RPMI8226 (cell line): ENCODE results near the gene OTUD7B.
"Not testable (repeated sequence)": the region's sequence is repeated elsewhere in the genome, so short reads cannot be mapped to it uniquely, and the experiment has no call there.

Experiments used
- DNase-seq: peaks from one replicate; pipeline ENCODE4 v3.0.0-alpha.2; 2015

Gene OTUD7B

GRCh38 chr1:150001415-150001814 lies 9.1 kb downstream of the OTUD7B start:
- DNase-seq, result no peak

GRCh38 chr1:149997585-149998262 lies 12.8 kb downstream of the OTUD7B start:
- DNase-seq, result peak; percentile 87

- no peak for DNase-seq
Measured at GRCh38 chr1:149995927-149996326, 14.6 kb downstream of the OTUD7B start.

- no peak for DNase-seq
Measured at GRCh38 chr1:149993764-149994163, 16.8 kb downstream of the OTUD7B start.

GRCh38 chr1:149993181-149993580 lies 17.3 kb downstream of the OTUD7B start:
- no peak for DNase-seq

- DNase-seq, result no peak
Measured at GRCh38 chr1:149987297-149987595, 23.3 kb downstream of the OTUD7B start.

- DNase-seq, result no peak
Measured at GRCh38 chr1:149986486-149987296, 23.8 kb downstream of the OTUD7B start.

- no peak for DNase-seq
Measured at GRCh38 chr1:149979972-149980540, 30.5 kb downstream of the OTUD7B start.

GRCh38 chr1:149979245-149979971 lies 31.1 kb downstream of the OTUD7B start:
- DNase-seq, result no peak

GRCh38 chr1:149978547-149979023 lies 31.9 kb downstream of the OTUD7B start:
- DNase-seq, result peak; percentile 72

GRCh38 chr1:149977345-149977744 lies 33.2 kb downstream of the OTUD7B start:
- DNase-seq, result no peak

- DNase-seq, result no peak
Measured at GRCh38 chr1:149972547-149972946, 38.0 kb downstream of the OTUD7B start.

- no peak for DNase-seq
Measured at GRCh38 chr1:149967646-149968045, 42.9 kb downstream of the OTUD7B start.

- DNase-seq, result no peak
Measured at GRCh38 chr1:149967041-149967440, 43.5 kb downstream of the OTUD7B start.

- no peak for DNase-seq
Measured at GRCh38 chr1:149966405-149966804, 44.1 kb downstream of the OTUD7B start.

- no peak for DNase-seq
Measured at GRCh38 chr1:149965440-149965839, 45.1 kb downstream of the OTUD7B start.

- no peak for DNase-seq
Measured at GRCh38 chr1:149963358-149963757, 47.2 kb downstream of the OTUD7B start.

- no peak for DNase-seq
Measured at GRCh38 chr1:149962736-149963135, 47.8 kb downstream of the OTUD7B start.

GRCh38 chr1:149962039-149962647 lies 48.4 kb downstream of the OTUD7B start:
- peak; percentile 74 for DNase-seq

GRCh38 chr1:149957548-149957947 lies 53.0 kb downstream of the OTUD7B start:
- not testable (repeated sequence) for DNase-seq

- no peak for DNase-seq
Measured at GRCh38 chr1:149949911-149950310, 60.6 kb downstream of the OTUD7B start.

- no peak for DNase-seq
Measured at GRCh38 chr1:149945206-149945605, 65.3 kb downstream of the OTUD7B start.

- DNase-seq, result no peak
Measured at GRCh38 chr1:149942885-149943284, 67.6 kb downstream of the OTUD7B start.
